ENCODE measurements around the gene IFT43.

IFT43 gene

GRCh38 chr14:75979071-75979571, 6.4 kb upstream of the IFT43 start:
- peak; percentile 74 for TF ChIP-seq CTCF (IDR thresholded peaks at IDR 0.05; ENCODE audit: low read depth, low read length)
- peak overlapping the region; percentile 54 to 64 for H3K4me3 ChIP-seq (replicated peaks in 1 of 2; ENCODE audit: low read depth in 2 of 2, low read length in 2 of 2)
- DNase-seq (ENCODE audit: low read depth in 2 of 2) = peak; percentile 57 to 65

- H3K4me3 ChIP-seq (replicated peaks in 1 of 2; ENCODE audit: low read depth in 2 of 2, low read length in 2 of 2) = peak overlapping the region; percentile 54 to 64
Observed at GRCh38 chr14:75979648-75980565, 5.7 kb upstream of the IFT43 start.

GRCh38 chr14:75980856-75981255, 4.7 kb upstream of the IFT43 start:
- H3K4me3 ChIP-seq (replicated peaks in 1 of 2; ENCODE audit: low read depth in 2 of 2, low read length in 2 of 2) = peak overlapping the region; percentile 54 to 64
- no peak for TF ChIP-seq CTCF (IDR thresholded peaks at IDR 0.05; ENCODE audit: low read depth, low read length)
- DNase-seq (ENCODE audit: low read depth in 2 of 2) = peak in 1 of 2 donors; percentile 39

More at GRCh38 chr14:75979648-75980565, 5.7 kb upstream of the IFT43 start:
- peak in 1 of 2 donors; percentile 34 for DNase-seq (ENCODE audit: low read depth in 2 of 2)
- TF ChIP-seq CTCF (IDR thresholded peaks at IDR 0.05; ENCODE audit: low read depth, low read length) = no peak

- no peak for TF ChIP-seq CTCF (IDR thresholded peaks at IDR 0.05; ENCODE audit: low read depth, low read length)
- peak; percentile 92 to 96 for DNase-seq (ENCODE audit: low read depth in 2 of 2)
- peak within 1 kb of the TSS; percentile 54 to 64 for H3K4me3 ChIP-seq (replicated peaks in 1 of 2; ENCODE audit: low read depth in 2 of 2, low read length in 2 of 2)
Observed at GRCh38 chr14:75981426-75982265, 3.9 kb upstream of the IFT43 start, which contains the start of gene TGFB3. Gene TGFB3 (minus strand): TSS chr14:75981995. CDS start chr14:75980893, 1,102 bp downstream.

- H3K4me3 ChIP-seq (replicated peaks in 1 of 2; ENCODE audit: low read depth in 2 of 2, low read length in 2 of 2) = peak overlapping the region; percentile 54 to 64
- TF ChIP-seq CTCF (IDR thresholded peaks at IDR 0.05; ENCODE audit: low read depth, low read length) = peak; percentile 66
Observed at GRCh38 chr14:75982266-75983018, 3.1 kb upstream of the IFT43 start.

GRCh38 chr14:75983019-75983358, 2.6 kb upstream of the IFT43 start:
- TF ChIP-seq CTCF (IDR thresholded peaks at IDR 0.05; ENCODE audit: low read depth, low read length) = no peak
- H3K4me3 ChIP-seq (replicated peaks in 1 of 2; ENCODE audit: low read depth in 2 of 2, low read length in 2 of 2) = peak overlapping the region; percentile 54 to 64

More at GRCh38 chr14:75982266-75983018, 3.1 kb upstream of the IFT43 start:
- DNase-seq (ENCODE audit: low read depth in 2 of 2) = peak; percentile 83 to 88

More at GRCh38 chr14:75983019-75983358, 2.6 kb upstream of the IFT43 start:
- DNase-seq (ENCODE audit: low read depth in 2 of 2) = no peak

Measured in cardiac fibroblast (primary cell).